Activated CD8-positive, alpha-beta memory T cell treated with anti-CD3 and anti-CD28 coated beads, Interleukin-2, amount 10 ng/mL, durations not matched to agents 7 days and 5 days (primary cell): ENCODE data around the gene SMIM26. TPM values are rescaled to one million over a fixed set of nuclear protein-coding genes. Genes with fewer than 3 reads are reported as not detected.

Experiments
- ATAC-seq: fragments of 150-1000 bp; cut with Tn5 transposase; one replicate; pipeline ENCODE4 v1.10.0; 2021; ENCODE audit warnings: moderate library complexity
- CTCF ChIA-PET: fragments of 350-600 bp; sonication (Branson Sonifier 250); formaldehyde crosslinking; loops from one replicate; lab custom pipeline; 2021; ENCODE audit warnings: antibody characterized with exemption; lab: Charles Lee
- DNase-seq: peaks from one replicate; pipeline ENCODE4 v3.0.0-alpha.2; 2020
- H3K27ac Mint-ChIP-seq: one replicate; pipeline ENCODE4 v1.8.0; 2021; ENCODE audit warnings: mild to moderate bottlenecking, mixed read lengths
- H3K27me3 Mint-ChIP-seq: one replicate; pipeline ENCODE4 v1.8.0; 2021; ENCODE audit warnings: mixed read lengths
- H3K36me3 Mint-ChIP-seq: one replicate; pipeline ENCODE4 v1.8.0; 2021; ENCODE audit warnings: mild to moderate bottlenecking, mixed read lengths
- H3K4me1 Mint-ChIP-seq: one replicate; pipeline ENCODE4 v1.8.0; 2021; ENCODE audit warnings: mixed read lengths
- H3K4me3 Mint-ChIP-seq: one replicate; pipeline ENCODE4 v1.8.0; 2021; ENCODE audit warnings: mild to moderate bottlenecking, moderate library complexity, mixed read lengths
- H3K9me3 Mint-ChIP-seq: one replicate; pipeline ENCODE4 v1.8.0; 2022; ENCODE audit warnings: low read depth, mixed read lengths
- total RNA-seq, 2 experiments: library from RNA; stranded (reverse); gene quantifications; one replicate each; pipeline ENCODE4 v1.2.3, GENCODE V29; 2021

The SMIM26 gene
- total RNA-seq, 2 experiments from 2014 or later: 49.1 to 52.6 TPM

DNA sequence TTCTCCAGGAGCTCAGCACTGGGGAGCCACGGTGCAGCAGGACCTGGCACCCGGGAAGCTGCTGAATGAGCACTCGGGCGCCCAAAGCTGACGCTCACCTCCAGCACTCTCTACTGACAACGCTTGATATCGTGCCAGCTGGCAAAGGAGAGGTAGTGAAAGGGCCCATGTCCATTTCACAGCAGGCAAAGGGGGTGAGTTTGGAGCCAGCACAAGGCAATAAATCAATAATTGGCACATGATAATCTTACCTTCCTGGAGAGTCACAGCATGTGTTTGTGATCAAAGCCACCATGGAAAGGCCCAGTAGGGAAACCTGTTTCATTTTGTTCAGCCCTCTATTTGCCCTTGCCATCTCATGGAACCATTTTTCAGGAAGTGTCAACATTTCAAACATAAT lies 23.3 kb upstream of the SMIM26 start:
- CTCF ChIA-PET: no interaction called here
- Mint-ChIP-seq H3K27ac (no peak overlapping the region), H3K9me3 (no peaks in the 10 kb centered on the region), H3K4me1 (peaks cover 5% of the 10 kb centered on the region), H3K27me3 (no peaks in the 10 kb centered on the region), H3K36me3 (peaks cover 46% of the 10 kb centered on the region), H3K4me3 (no peak overlapping the region)
- no peak for DNase-seq
- ATAC-seq: no peak

DNA sequence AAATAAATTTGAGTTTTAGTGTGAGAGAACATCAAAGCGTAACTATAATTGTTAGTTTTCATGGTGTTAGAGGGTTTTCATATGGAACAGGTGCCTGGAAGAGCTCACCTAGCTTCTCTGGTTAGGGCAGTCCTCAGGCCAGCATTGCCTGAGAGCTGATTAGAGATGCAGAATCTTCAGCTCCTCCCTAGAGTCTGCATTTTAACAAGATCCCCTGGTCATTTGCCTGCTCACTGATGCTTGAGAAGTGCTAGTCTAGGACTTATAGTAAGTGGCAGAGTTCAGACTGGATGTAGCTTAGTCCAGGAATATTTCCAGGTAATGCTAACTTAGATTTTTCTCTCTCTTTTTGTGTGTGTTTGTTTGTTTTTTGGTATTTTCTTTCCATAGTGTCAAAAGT lies 21.7 kb upstream of the SMIM26 start:
- no peak for DNase-seq
- no peaks in the 10 kb centered on the region for H3K27me3 Mint-ChIP-seq
- no peak overlapping the region for H3K4me3 Mint-ChIP-seq
- peaks cover 5% of the 10 kb centered on the region for H3K4me1 Mint-ChIP-seq
- no peak overlapping the region for H3K27ac Mint-ChIP-seq
- no peaks in the 10 kb centered on the region for H3K9me3 Mint-ChIP-seq
- ATAC-seq: no peak
- peaks cover 42% of the 10 kb centered on the region for H3K36me3 Mint-ChIP-seq
- CTCF ChIA-PET: no interaction called here

DNA sequence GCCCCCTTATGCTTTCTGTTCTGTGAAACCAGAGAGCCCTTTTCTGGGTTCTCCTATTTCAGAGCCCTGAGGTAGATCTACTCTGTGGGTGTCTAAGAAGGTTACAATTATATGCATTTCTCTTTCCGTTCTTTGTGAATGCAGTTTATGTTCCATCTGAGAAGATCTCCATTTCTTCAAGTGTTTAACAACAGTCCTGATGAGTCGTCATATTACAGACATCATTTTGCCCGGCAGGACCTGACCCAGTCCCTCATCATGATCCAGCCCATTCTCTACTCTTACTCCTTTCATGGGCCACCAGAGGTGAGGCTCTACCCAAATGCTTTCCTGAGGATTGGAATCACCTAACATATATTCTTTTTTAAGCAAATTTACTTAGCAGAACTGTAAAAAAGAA lies 18.8 kb upstream of the SMIM26 start:
- H3K4me1 Mint-ChIP-seq: no peaks in the 10 kb centered on the region
- peaks cover 37% of the 10 kb centered on the region for H3K36me3 Mint-ChIP-seq
- no peak overlapping the region for H3K4me3 Mint-ChIP-seq
- CTCF ChIA-PET: no interaction called here
- no peak overlapping the region for H3K27ac Mint-ChIP-seq
- no peaks in the 10 kb centered on the region for H3K9me3 Mint-ChIP-seq
- DNase-seq: no peak
- ATAC-seq: no peak
- H3K27me3 Mint-ChIP-seq: no peaks in the 10 kb centered on the region

DNA sequence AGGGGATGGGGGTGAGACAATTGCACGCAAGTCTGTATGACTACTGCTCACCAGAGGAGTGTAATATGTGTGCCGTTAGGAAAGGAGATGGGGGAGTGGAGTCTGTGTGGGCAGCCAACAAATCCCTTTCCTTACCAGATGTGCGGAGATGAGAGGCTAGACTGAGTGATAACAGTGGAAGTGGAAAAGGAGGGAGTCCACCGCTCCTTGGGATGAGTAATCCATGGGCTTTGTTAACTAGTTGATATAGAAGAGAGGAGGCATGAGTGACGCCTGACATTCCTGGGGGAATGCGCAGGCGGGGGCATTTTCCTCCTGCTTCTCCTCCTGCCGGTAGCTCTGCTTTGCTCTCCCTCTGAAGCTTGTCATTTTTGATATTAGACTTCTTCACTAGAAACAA lies 13.5 kb upstream of the SMIM26 start:
- H3K9me3 Mint-ChIP-seq: no peaks in the 10 kb centered on the region
- H3K27ac Mint-ChIP-seq: no peak overlapping the region
- no peak for DNase-seq
- H3K27me3 Mint-ChIP-seq: no peaks in the 10 kb centered on the region
- no peaks in the 10 kb centered on the region for H3K4me1 Mint-ChIP-seq
- ATAC-seq: no peak
- CTCF ChIA-PET: no interaction called here
- H3K36me3 Mint-ChIP-seq: peaks cover 43% of the 10 kb centered on the region
- no peak overlapping the region for H3K4me3 Mint-ChIP-seq

DNA sequence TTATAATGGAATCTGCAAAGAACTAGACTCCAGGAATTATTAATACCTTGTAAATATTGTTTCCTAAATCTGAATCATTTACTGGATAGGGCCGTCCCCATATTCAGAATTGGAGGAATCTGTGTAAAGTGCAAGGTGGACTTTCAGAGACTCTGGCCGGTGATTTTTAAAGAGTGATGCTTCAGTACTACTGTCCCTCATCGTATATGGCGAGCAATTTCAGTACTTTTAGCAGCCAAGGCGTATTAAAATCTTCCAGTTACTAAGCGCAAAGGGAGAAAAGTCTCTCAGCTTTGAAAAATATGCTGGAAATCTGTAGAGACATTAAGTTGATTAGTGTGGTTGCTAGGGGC lies 483 bp downstream of the SMIM26 start:
- H3K27ac Mint-ChIP-seq: peak overlapping the region; percentile 96
- peaks cover 33% of the 10 kb centered on the region for H3K36me3 Mint-ChIP-seq
- DNase-seq (no peak), ATAC-seq (peak; percentile 23)
- H3K4me1 Mint-ChIP-seq: peaks cover 15% of the 10 kb centered on the region
- H3K9me3 Mint-ChIP-seq: no peaks in the 10 kb centered on the region
- peak overlapping the region; percentile 97 for H3K4me3 Mint-ChIP-seq
- CTCF ChIA-PET: no interaction called here
- H3K27me3 Mint-ChIP-seq: no peaks in the 10 kb centered on the region

DNA sequence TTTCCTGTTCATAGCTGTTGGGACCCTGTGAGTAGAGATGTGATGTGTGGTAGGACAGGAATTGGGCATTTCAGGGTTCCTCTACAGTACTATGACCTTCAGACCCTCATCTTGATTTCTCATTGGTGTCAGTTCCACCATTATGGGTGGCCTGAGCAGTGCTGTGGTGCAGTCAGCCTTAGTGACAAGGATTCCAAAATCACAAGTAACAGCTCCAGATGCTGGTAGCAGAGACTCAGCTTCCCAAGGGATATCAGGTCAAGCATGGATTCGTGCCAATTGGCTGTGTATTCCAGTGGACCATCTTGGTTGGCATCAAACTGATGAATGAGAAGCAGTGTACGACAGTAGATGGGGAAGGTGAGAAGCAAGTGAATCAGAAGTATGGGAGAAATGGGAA lies 3.8 kb downstream of the SMIM26 start:
- DNase-seq (no peak), ATAC-seq (no peak)
- CTCF ChIA-PET: interaction anchor here (1.4 to 2.0 kb wide), 2 partner anchors 14 to 17 kb away, joined by 3 to 9 read pairs; no protein-coding TSS in a partner anchor
- no peaks in the 10 kb centered on the region for H3K27me3 Mint-ChIP-seq
- no peak overlapping the region for H3K4me3 Mint-ChIP-seq
- no peaks in the 10 kb centered on the region for H3K9me3 Mint-ChIP-seq
- H3K4me1 Mint-ChIP-seq: peaks cover 15% of the 10 kb centered on the region
- H3K27ac Mint-ChIP-seq: no peak overlapping the region
- peaks cover 29% of the 10 kb centered on the region for H3K36me3 Mint-ChIP-seq

DNA sequence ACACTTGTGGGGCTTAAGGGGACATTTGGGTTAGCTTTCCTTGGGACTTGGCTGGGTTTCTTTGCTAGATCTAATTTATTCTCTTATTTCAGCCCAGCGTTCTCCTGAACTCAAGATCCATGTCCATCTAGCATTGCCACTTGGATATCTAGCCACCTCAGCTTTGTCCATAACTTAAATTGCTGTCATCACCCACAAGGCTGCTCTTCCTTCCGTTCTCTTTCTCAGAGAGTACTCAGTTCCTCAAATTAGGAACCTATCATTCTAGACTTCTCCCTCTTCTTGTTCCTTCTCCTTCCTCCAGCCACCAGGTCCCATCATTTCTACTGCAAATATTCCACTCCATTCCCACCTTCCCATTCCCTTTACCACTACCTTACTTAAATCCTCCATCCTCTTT lies 4.3 kb downstream of the SMIM26 start:
- ATAC-seq (no peak), DNase-seq (no peak)
- Mint-ChIP-seq H3K9me3 (no peaks in the 10 kb centered on the region), H3K4me1 (peaks cover 13% of the 10 kb centered on the region), H3K4me3 (no peak overlapping the region), H3K36me3 (peaks cover 29% of the 10 kb centered on the region), H3K27me3 (no peaks in the 10 kb centered on the region), H3K27ac (no peak overlapping the region)
- CTCF ChIA-PET: interaction anchor here (1.4 to 2.0 kb wide), 2 partner anchors 14 to 17 kb away, joined by 3 to 9 read pairs; no protein-coding TSS in a partner anchor

DNA sequence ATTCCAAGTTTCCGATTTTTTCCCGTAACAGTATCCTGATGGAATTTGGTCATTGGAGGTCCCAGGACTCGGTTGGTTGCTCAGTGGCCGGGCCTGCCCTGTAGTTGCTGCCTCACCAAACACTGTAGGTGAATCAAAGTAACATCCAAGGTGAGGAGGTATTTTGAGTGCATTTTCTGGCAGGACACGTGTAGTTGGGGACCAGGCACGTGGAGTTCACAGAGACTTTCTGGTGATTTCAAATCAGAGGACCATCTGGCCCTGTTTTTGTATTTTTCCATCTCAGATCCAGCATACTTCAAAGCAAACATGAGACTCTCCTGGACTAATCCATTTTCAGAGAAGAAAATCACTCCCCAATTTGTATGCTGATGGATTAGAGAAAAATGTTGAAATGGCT lies 10.7 kb downstream of the SMIM26 start:
- no peak for DNase-seq

DNA sequence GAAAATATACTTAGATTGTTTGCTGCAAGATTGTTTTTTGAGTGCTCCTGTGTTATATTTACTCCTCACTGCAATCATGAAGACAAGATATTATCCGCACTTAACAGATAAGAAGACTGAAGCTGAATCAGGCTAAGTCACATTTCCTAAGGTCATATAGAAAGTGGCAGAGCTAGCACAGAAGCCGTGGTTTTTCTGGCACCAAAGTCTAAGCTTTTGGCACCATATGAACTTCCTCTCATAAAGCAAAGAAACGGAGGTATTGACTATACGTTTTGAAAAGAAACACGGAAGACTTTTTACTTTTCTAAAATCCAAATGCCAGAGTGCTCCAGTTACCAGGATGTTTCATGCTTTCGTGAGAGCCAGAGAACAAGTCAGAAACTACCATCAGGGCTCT lies 11.3 kb downstream of the SMIM26 start:
- Mint-ChIP-seq H3K27ac (no peak overlapping the region), H3K4me1 (peaks cover 4% of the 10 kb centered on the region), H3K9me3 (no peaks in the 10 kb centered on the region), H3K27me3 (no peaks in the 10 kb centered on the region), H3K36me3 (no peaks in the 10 kb centered on the region), H3K4me3 (no peak overlapping the region)
- DNase-seq (no peak), ATAC-seq (no peak)
- CTCF ChIA-PET: no interaction called here

More for the DNA sequence above, 10.7 kb downstream of the SMIM26 start:
- Mint-ChIP-seq H3K27ac (no peak overlapping the region), H3K27me3 (no peaks in the 10 kb centered on the region), H3K4me1 (peaks cover 4% of the 10 kb centered on the region), H3K4me3 (no peak overlapping the region), H3K36me3 (no peaks in the 10 kb centered on the region), H3K9me3 (no peaks in the 10 kb centered on the region)
- CTCF ChIA-PET: no interaction called here
- no peak for ATAC-seq

DNA sequence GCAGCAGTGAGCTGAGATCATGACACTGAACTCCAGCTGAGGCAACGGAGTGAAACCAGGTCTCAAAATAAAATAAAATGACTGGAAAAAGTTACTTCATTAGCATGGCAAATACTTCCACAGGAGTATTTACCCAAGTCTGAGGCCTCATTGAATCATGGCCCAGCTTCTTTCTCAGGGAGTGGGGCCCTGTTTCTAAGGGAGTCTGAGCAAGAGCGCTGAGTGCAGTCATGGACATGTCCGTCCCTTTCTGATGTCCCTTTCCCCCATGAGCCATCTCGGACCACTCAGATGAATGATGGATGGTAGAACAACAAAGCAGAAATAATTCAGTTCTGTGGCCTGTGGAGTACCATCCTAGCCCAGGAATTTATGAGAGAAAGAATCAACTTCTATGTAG lies 12.8 kb downstream of the SMIM26 start:
- CTCF ChIA-PET: interaction anchor here (1.1 kb wide), 1 partner anchor 65 kb away, joined by 4 read pairs; no protein-coding TSS in a partner anchor
- Mint-ChIP-seq H3K36me3 (no peaks in the 10 kb centered on the region), H3K4me1 (peaks cover 4% of the 10 kb centered on the region), H3K4me3 (no peak overlapping the region), H3K9me3 (no peaks in the 10 kb centered on the region), H3K27ac (no peak overlapping the region), H3K27me3 (peaks cover 6% of the 10 kb centered on the region)
- ATAC-seq (no peak), DNase-seq (no peak)

DNA sequence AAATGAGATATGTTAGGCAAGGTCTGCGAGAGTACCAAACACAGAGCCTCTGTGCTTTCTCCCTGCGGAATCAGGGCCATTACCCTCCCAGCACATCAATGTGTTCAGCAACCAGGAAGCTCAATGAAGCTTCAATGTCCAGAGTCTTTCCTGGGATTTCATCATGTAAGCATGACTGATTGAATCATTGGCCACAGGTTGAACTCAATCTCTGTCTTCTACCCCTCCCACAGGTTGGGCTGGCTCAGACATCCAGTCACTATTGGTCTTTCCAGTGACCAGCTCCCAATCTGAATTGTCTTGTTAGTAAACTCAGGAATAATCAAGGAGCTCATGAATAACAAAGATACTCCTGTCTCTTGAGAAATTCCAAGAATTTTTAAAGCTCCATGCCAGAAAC lies 17.9 kb downstream of the SMIM26 start:
- Mint-ChIP-seq H3K9me3 (no peaks in the 10 kb centered on the region), H3K27ac (no peak overlapping the region), H3K36me3 (no peaks in the 10 kb centered on the region), H3K4me1 (peaks cover 25% of the 10 kb centered on the region), H3K4me3 (no peak overlapping the region), H3K27me3 (peaks cover 12% of the 10 kb centered on the region)
- CTCF ChIA-PET: interaction anchor here (1.4 to 1.5 kb wide), 3 partner anchors 13 to 76 kb away, joined by 3 to 9 read pairs (median 4); no protein-coding TSS in a partner anchor
- no peak for DNase-seq
- no peak for ATAC-seq

DNA sequence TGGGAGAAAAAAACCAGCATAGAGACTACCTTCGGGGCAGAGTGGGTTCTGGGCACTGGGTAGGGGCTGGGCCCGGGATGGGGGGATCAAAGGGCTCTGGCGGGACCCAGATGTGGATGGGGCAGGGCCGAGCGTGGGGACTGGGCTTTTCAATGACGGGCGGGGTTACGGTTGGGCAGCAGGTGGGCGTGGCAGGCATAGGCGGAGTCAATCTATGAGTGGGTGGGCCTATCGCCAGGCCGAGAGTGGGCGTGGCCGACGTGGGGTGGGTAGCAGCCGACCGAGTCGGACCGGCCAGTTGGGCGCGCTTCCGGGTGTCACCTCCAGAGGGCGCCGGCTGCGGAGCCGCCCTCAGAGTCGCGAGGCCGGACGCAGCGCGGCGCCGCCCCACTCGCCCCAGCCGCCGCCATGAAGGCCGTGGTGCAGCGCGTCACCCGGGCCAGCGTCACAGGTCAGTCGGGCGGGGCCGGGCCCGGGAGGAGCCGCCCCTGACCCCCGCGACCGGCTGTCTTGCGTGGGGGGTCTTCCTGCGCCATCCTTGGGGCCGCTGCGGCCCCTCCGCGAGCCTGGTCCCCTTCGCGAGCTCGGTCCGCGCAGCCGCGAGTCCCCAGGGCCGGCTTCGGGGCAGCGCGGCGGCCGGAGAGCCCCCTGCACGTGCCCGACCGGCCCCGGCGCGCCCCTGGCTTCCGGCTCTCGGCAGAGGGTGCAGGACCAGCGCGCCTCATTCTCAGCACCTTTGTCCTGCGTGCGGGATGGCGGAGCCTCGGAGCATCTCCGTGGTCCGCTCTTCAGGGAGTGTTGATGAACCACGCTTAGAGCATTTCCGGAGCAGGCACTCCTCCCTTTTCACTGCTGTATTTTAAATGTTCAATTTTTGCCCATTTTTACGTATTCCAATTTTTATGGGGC lies 20.7 kb downstream of the SMIM26 start, which contains the start of gene DTD1:
TSS of gene DTD1 (plus strand) at position 390 of the 909 bp plus-strand sequence. CDS start at position 409, 19 bp downstream.
- Mint-ChIP-seq H3K4me1 (peaks cover 25% of the 10 kb centered on the region), H3K27ac (peak within 1 kb of the TSS; percentile 83), H3K4me3 (peak within 1 kb of the TSS; percentile 88), H3K9me3 (no peaks in the 10 kb centered on the region), H3K27me3 (peaks cover 12% of the 10 kb centered on the region), H3K36me3 (no peaks in the 10 kb centered on the region)
- peak; percentile 94 for DNase-seq
- CTCF ChIA-PET: interaction anchor here (0.6 to 1.3 kb wide), 3 partner anchors 11 to 174 kb away, joined by 3 to 5 read pairs (median 3); no protein-coding TSS in a partner anchor
- peak; percentile 89 for ATAC-seq

DNA sequence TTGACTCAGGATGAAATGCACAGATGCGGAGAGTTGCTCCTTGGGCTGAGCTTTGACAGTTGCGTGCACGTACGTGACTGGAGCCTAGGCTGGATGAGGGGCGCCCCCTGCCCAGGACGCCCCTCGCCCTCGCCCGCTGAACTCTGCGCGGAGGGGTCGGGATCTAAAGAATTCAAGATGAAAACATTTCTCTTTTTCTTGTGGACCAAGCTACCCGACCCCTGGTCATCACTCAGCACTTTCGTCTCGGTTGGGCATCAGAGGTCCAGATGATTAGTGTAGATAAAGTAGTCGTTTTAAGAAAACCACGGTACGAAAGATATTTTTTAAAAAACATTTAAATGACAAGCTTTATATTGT lies 21.3 kb downstream of the SMIM26 start:
- H3K4me1 Mint-ChIP-seq: peaks cover 25% of the 10 kb centered on the region
- ATAC-seq (no peak), DNase-seq (no peak)
- H3K27me3 Mint-ChIP-seq: peaks cover 12% of the 10 kb centered on the region
- H3K9me3 Mint-ChIP-seq: no peaks in the 10 kb centered on the region
- CTCF ChIA-PET: interaction anchor here (0.6 to 1.3 kb wide), 5 partner anchors 10 to 180 kb away, joined by 3 to 5 read pairs (median 3); partner anchors contain the start of gene RBBP9
- peak overlapping the region; percentile 88 for H3K4me3 Mint-ChIP-seq
- H3K27ac Mint-ChIP-seq: peak overlapping the region; percentile 83
- no peaks in the 10 kb centered on the region for H3K36me3 Mint-ChIP-seq
